ENCODE measurements around the gene EFHC1.

EFHC1 gene

DNA sequence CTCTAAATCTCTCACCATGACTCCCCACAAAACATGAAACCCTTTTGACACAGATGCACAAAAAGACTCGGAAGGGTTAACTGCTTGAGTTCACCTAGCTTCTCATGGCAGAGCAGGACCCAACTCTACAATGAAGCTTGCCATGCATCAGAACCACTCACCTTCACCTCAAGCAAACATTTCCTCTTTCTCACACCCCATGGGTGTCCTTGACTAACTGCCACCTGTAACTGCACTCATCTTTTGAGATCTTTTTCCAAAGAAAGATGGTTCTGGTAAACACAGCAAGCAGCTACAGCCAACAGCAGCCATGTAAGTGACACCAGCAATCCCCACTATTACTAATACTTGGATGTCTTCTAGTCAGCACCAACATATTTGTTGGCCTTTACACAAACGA, 76.5 kb downstream of the EFHC1 start:
- no peak for TF ChIP-seq SIN3A (IDR thresholded peaks at IDR 0.05; ENCODE audit: borderline replicate concordance, insufficient read depth, low read length)
- no peak for TF ChIP-seq FOXP2 (optimal IDR thresholded peaks at IDR 0.05; ENCODE audit: borderline replicate concordance, extremely low read depth, extremely low read length, insufficient read depth)
- TF ChIP-seq POLR2AphosphoS5 (IDR thresholded peaks at IDR 0.05; ENCODE audit: low read depth, low read length) = no peak

DNA sequence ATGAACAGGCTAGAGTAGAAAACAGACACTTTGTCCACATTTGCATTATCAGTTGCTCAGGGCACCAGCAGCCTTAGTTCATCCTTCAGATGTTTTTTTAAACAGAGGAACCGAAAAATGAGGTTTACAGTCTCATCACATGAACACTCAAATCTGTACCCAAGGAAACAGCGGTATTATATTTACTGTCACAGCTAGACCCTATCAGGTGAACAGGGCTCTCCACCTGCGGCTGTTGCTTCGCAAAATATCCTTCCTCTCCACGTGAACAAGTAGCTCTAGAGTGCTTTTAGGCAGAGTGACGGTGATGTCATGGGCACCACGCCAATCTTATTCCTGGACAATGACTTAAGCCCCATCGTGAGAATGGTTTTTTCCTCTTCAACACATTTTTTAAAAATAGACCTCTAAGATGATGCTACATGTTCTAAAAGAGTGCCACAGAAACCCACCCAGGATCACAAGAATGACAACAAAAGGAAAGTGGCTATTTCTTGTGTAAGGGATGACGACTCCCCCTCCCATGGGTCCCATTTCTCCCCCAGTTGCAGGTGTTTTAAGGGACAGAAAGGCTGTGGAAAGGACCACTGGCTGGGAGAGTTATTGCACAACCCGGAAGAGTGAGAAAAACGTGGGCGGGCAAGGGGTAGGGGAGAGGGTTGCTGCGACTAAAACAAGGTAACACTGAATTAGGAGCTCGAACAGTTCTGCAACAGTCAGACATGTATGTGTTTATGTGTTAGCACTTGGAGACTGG, 77.7 kb downstream of the EFHC1 start:
- no peak for TF ChIP-seq FOXP2 (optimal IDR thresholded peaks at IDR 0.05; ENCODE audit: borderline replicate concordance, extremely low read depth, extremely low read length, insufficient read depth)
- 0 out of 2 replicates have a peak, but pooled peaks have one; percentile 1 for TF ChIP-seq POLR2AphosphoS5 (IDR thresholded peaks at IDR 0.05; ENCODE audit: low read depth, low read length)
- TF ChIP-seq TAF1 (IDR thresholded peaks at IDR 0.05; ENCODE audit: borderline replicate concordance, insufficient read depth, low read length) = no peak

DNA sequence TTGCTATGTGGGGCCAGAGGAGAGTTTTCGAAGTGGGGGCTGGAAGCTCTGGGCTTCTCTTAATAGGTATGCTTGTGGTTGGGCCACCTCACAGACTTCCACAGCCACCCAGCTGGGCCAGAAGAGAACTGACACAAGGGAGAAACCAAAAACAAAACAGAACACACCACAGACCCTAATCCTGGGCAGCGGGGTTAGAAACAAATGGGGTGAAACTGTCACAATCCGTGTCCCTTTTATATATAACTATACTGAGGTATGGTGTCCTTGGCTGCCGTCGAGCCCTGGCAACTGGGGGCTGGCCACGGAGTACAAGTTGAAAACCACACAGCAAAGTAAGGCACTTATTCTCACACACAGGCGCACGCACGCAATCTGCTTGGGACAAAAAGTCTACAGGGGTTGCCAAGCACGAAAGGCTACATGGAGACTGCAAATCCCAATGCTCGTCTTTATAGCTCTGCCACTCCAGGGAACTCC, 78.4 kb downstream of the EFHC1 start:
- 0 out of 2 replicates have a peak, but pooled peaks have one; percentile 0 for TF ChIP-seq POLR2AphosphoS5 (IDR thresholded peaks at IDR 0.05; ENCODE audit: low read depth, low read length)
- TF ChIP-seq SIN3A (IDR thresholded peaks at IDR 0.05; ENCODE audit: borderline replicate concordance, insufficient read depth, low read length) = no peak
- TF ChIP-seq TAF1 (IDR thresholded peaks at IDR 0.05; ENCODE audit: borderline replicate concordance, insufficient read depth, low read length) = no peak
- TF ChIP-seq FOXP2 (optimal IDR thresholded peaks at IDR 0.05; ENCODE audit: borderline replicate concordance, extremely low read depth, extremely low read length, insufficient read depth) = no peak
- TF ChIP-seq, protein P1, sequence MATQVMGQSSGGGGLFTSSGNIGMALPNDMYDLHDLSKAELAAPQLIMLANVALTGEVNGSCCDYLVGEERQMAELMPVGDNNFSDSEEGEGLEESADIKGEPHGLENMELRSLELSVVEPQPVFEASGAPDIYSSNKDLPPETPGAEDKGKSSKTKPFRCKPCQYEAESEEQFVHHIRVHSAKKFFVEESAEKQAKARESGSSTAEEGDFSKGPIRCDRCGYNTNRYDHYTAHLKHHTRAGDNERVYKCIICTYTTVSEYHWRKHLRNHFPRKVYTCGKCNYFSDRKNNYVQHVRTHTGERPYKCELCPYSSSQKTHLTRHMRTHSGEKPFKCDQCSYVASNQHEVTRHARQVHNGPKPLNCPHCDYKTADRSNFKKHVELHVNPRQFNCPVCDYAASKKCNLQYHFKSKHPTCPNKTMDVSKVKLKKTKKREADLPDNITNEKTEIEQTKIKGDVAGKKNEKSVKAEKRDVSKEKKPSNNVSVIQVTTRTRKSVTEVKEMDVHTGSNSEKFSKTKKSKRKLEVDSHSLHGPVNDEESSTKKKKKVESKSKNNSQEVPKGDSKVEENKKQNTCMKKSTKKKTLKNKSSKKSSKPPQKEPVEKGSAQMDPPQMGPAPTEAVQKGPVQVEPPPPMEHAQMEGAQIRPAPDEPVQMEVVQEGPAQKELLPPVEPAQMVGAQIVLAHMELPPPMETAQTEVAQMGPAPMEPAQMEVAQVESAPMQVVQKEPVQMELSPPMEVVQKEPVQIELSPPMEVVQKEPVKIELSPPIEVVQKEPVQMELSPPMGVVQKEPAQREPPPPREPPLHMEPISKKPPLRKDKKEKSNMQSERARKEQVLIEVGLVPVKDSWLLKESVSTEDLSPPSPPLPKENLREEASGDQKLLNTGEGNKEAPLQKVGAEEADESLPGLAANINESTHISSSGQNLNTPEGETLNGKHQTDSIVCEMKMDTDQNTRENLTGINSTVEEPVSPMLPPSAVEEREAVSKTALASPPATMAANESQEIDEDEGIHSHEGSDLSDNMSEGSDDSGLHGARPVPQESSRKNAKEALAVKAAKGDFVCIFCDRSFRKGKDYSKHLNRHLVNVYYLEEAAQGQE (IDR thresholded peaks at IDR 0.05; ENCODE audit: insufficient read depth in 1 of 2, low read depth in 2 of 2, low read length in 2 of 2) = no peak

GRCh38 chr6:52499026-52499425, 78.9 kb downstream of the EFHC1 start:
- no peak for TF ChIP-seq FOXP2 (optimal IDR thresholded peaks at IDR 0.05; ENCODE audit: borderline replicate concordance, extremely low read depth, extremely low read length, insufficient read depth)
- TF ChIP-seq, protein P1 (IDR thresholded peaks at IDR 0.05; ENCODE audit: insufficient read depth in 1 of 2, low read depth in 2 of 2, low read length in 2 of 2) = no peak
- TF ChIP-seq TAF1 (IDR thresholded peaks at IDR 0.05; ENCODE audit: borderline replicate concordance, insufficient read depth, low read length) = no peak
- no peak for TF ChIP-seq POLR2AphosphoS5 (IDR thresholded peaks at IDR 0.05; ENCODE audit: low read depth, low read length)
- no peak for TF ChIP-seq SIN3A (IDR thresholded peaks at IDR 0.05; ENCODE audit: borderline replicate concordance, insufficient read depth, low read length)

DNA sequence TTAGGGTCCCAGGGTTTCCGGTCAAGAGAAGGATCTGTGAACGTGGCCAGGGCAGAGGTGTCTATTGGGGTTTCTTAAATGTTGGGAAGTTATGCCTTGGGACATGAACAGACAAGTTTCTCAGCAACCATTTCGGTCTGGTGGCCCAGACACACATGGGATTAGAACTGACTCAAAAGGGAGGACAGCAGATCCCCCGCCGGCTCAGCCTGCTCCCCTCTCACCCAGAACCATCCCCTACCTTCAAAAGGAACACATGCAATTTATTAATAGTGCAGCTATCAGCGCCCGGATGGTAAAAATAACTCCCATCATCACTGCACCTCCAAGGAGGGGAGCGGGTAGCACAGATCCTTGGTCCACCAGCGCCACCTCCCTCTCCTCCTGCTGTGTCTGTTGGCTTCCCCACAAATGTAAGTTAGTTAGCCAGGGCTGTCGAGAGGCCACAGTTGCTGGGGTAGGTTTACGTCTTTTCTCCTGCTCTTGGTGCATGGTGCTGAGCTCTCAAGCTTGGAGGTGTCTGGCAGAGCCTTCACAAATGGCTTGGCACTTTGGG, 79.6 kb downstream of the EFHC1 start:
- TF ChIP-seq POLR2AphosphoS5 (IDR thresholded peaks at IDR 0.05; ENCODE audit: low read depth, low read length) = no peak
- no peak for TF ChIP-seq FOXP2 (optimal IDR thresholded peaks at IDR 0.05; ENCODE audit: borderline replicate concordance, extremely low read depth, extremely low read length, insufficient read depth)
- no peak for TF ChIP-seq TAF1 (IDR thresholded peaks at IDR 0.05; ENCODE audit: borderline replicate concordance, insufficient read depth, low read length)
- TF ChIP-seq, protein P1 (IDR thresholded peaks at IDR 0.05; ENCODE audit: insufficient read depth in 1 of 2, low read depth in 2 of 2, low read length in 2 of 2) = no peak
- TF ChIP-seq SIN3A (IDR thresholded peaks at IDR 0.05; ENCODE audit: borderline replicate concordance, insufficient read depth, low read length) = no peak
